ENCODE results near the gene BCORL1. TPM values are rescaled to one million over a fixed set of nuclear protein-coding genes. Genes with fewer than 3 reads are reported as not detected.

The BCORL1 gene
- total and polyA plus RNA-seq, 2 experiments from 2014 or later = 3.4 to 9.2 TPM

DNA sequence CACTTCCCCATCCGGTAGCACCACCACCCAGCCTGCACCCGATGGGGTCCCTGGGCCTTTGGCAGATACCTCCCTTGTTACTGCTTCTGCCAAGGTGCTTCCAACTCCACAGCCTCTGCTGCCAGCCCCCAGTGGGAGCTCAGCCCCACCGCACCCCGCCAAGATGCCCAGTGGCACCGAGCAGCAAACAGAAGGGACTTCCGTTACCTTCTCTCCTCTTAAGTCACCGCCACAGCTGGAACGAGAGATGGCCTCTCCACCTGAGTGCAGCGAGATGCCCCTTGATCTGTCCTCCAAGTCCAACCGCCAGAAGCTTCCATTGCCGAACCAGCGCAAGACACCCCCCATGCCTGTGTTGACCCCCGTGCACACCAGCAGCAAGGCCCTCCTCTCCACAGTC is 31.9 kb downstream of the BCORL1 start:
- TF ChIP-seq EZH2phosphoT487 (IDR thresholded peaks at IDR 0.05; ENCODE audit: low read depth, severe bottlenecking, unreplicated experiment) = no peak
- TF ChIP-seq, protein P1, sequence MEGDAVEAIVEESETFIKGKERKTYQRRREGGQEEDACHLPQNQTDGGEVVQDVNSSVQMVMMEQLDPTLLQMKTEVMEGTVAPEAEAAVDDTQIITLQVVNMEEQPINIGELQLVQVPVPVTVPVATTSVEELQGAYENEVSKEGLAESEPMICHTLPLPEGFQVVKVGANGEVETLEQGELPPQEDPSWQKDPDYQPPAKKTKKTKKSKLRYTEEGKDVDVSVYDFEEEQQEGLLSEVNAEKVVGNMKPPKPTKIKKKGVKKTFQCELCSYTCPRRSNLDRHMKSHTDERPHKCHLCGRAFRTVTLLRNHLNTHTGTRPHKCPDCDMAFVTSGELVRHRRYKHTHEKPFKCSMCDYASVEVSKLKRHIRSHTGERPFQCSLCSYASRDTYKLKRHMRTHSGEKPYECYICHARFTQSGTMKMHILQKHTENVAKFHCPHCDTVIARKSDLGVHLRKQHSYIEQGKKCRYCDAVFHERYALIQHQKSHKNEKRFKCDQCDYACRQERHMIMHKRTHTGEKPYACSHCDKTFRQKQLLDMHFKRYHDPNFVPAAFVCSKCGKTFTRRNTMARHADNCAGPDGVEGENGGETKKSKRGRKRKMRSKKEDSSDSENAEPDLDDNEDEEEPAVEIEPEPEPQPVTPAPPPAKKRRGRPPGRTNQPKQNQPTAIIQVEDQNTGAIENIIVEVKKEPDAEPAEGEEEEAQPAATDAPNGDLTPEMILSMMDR (IDR thresholded peaks at IDR 0.05; ENCODE audit: poor library complexity) = no peak
- TF ChIP-seq EZH2 (IDR thresholded peaks at IDR 0.05; ENCODE audit: borderline replicate concordance) = no peak
- Histone ChIP-seq H3K27ac (no peak overlapping the region), H3K4me2 (no peak overlapping the region), H3K4me3 (no peak overlapping the region), H2AFZ (no peak overlapping the region), H3K9me3 (ENCODE audit: low read depth) (no peaks in the 10 kb centered on the region), H3K9me2 (replicated peaks; ENCODE audit: insufficient read depth) (no peaks in the 10 kb centered on the region), H3K27me3 (no peaks in the 10 kb centered on the region), H3K36me3 (replicated peaks; ENCODE audit: insufficient read depth, low read depth) (no peaks in the 10 kb centered on the region), H3K79me2 (no peaks in the 10 kb centered on the region), H4K20me1 (ENCODE audit: insufficient read depth, poor library complexity, severe bottlenecking) (peaks cover 4% of the 10 kb centered on the region), H3K4me1 (ENCODE audit: insufficient read depth) (no peaks in the 10 kb centered on the region)
- DNase-seq (ENCODE audit: low spot score) = no peak
- WGBS (ENCODE audit: low lambda C conversion rate, missing lambda C conversion rate) = 93% methylated on average over 13 of the region's 13 CpGs

DNA sequence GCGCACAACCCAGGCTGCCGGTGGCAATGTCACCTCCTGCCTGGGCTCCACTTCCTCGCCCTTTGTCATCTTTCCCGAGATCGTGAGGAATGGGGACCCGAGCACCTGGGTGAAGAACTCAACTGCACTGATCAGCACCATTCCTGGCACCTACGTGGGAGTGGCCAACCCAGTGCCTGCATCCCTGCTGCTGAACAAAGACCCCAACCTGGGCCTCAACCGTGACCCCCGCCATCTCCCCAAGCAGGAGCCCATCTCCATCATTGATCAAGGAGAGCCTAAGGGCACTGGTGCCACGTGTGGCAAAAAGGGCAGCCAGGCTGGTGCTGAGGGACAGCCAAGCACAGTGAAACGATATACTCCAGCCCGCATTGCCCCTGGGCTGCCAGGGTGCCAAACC is 32.3 kb downstream of the BCORL1 start:
- H3K9me2 ChIP-seq (replicated peaks; ENCODE audit: insufficient read depth) = no peaks in the 10 kb centered on the region
- no peak overlapping the region for H3K27ac ChIP-seq
- H3K79me2 ChIP-seq = no peaks in the 10 kb centered on the region
- H3K4me1 ChIP-seq (ENCODE audit: insufficient read depth) = no peaks in the 10 kb centered on the region
- no peaks in the 10 kb centered on the region for H3K27me3 ChIP-seq
- no peak overlapping the region for H3K4me2 ChIP-seq
- H3K4me3 ChIP-seq = no peak overlapping the region
- H3K36me3 ChIP-seq (replicated peaks; ENCODE audit: insufficient read depth, low read depth) = no peaks in the 10 kb centered on the region
- WGBS (ENCODE audit: low lambda C conversion rate, missing lambda C conversion rate) = 88% methylated on average over 12 of the region's 12 CpGs
- TF ChIP-seq, protein P1 (IDR thresholded peaks at IDR 0.05; ENCODE audit: poor library complexity) = no peak
- TF ChIP-seq EZH2phosphoT487 (IDR thresholded peaks at IDR 0.05; ENCODE audit: low read depth, severe bottlenecking, unreplicated experiment) (no peak), EZH2 (IDR thresholded peaks at IDR 0.05; ENCODE audit: borderline replicate concordance) (no peak)
- no peak overlapping the region for H2AFZ ChIP-seq
- no peaks in the 10 kb centered on the region for H3K9me3 ChIP-seq (ENCODE audit: low read depth)
- DNase-seq (ENCODE audit: low spot score) = no peak
- peaks cover 4% of the 10 kb centered on the region for H4K20me1 ChIP-seq (ENCODE audit: insufficient read depth, poor library complexity, severe bottlenecking)

DNA sequence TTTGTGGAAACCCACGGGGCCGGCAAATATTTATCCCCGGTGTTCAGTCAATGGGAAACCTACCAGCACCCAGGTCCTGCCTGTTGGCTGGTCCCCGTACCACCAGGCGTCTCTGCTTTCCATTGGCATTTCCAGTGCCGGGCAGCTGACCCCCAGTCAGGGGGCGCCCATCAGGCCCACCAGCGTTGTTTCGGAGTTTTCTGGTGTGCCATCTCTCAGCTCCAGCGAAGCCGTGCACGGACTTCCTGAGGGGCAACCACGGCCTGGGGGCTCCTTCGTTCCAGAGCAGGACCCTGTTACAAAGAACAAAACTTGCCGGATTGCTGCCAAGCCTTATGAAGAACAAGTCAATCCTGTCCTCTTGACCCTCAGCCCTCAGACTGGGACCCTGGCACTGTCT is 32.7 kb downstream of the BCORL1 start:
- H3K4me1 ChIP-seq (ENCODE audit: insufficient read depth) = no peaks in the 10 kb centered on the region
- H4K20me1 ChIP-seq (ENCODE audit: insufficient read depth, poor library complexity, severe bottlenecking) = peaks cover 4% of the 10 kb centered on the region
- H3K4me3 ChIP-seq = no peak overlapping the region
- no peaks in the 10 kb centered on the region for H3K79me2 ChIP-seq
- no peak overlapping the region for H2AFZ ChIP-seq
- H3K27me3 ChIP-seq = no peaks in the 10 kb centered on the region
- H3K36me3 ChIP-seq (replicated peaks; ENCODE audit: insufficient read depth, low read depth) = no peaks in the 10 kb centered on the region
- 96% methylated on average over 15 of the region's 15 CpGs for WGBS (ENCODE audit: low lambda C conversion rate, missing lambda C conversion rate)
- DNase-seq (ENCODE audit: low spot score) = no peak
- TF ChIP-seq EZH2 (IDR thresholded peaks at IDR 0.05; ENCODE audit: borderline replicate concordance) = no peak
- TF ChIP-seq, protein P1 (IDR thresholded peaks at IDR 0.05; ENCODE audit: poor library complexity) = no peak
- no peak for TF ChIP-seq EZH2phosphoT487 (IDR thresholded peaks at IDR 0.05; ENCODE audit: low read depth, severe bottlenecking, unreplicated experiment)
- H3K27ac ChIP-seq = no peak overlapping the region
- H3K4me2 ChIP-seq = no peak overlapping the region
- H3K9me3 ChIP-seq (ENCODE audit: low read depth) = no peaks in the 10 kb centered on the region
- H3K9me2 ChIP-seq (replicated peaks; ENCODE audit: insufficient read depth) = no peaks in the 10 kb centered on the region

DNA sequence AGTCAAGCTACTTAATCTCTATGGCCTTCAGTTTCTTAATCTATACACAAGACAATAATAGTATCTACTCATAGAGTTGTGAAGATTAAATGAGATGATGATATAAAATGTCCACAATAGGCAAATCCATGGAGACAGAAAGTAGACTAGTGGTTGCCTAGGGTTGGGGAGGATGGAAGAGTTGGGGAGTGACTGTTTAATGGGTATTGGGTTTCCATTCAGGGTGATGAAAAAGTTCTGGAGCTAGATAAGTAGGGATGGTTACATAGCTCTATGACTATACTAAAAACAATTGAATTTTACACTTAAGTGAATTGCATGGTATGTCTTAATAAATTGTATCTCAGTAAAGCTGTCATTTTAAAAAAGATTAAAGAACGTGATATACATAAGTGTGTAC is 35.7 kb downstream of the BCORL1 start:
- WGBS (ENCODE audit: low lambda C conversion rate, missing lambda C conversion rate) = 83% methylated on average over 1 of the region's 1 CpG

More for the DNA sequence above, 35.7 kb downstream of the BCORL1 start:
- no peak overlapping the region for H3K4me2 ChIP-seq
- no peaks in the 10 kb centered on the region for H3K79me2 ChIP-seq
- no peak overlapping the region for H3K4me3 ChIP-seq
- DNase-seq (ENCODE audit: low spot score) = no peak
- H3K4me1 ChIP-seq (ENCODE audit: insufficient read depth) = no peaks in the 10 kb centered on the region
- no peaks in the 10 kb centered on the region for H3K27me3 ChIP-seq
- H3K36me3 ChIP-seq (replicated peaks; ENCODE audit: insufficient read depth, low read depth) = no peaks in the 10 kb centered on the region
- no peak overlapping the region for H2AFZ ChIP-seq
- H3K9me3 ChIP-seq (ENCODE audit: low read depth) = no peaks in the 10 kb centered on the region
- H3K9me2 ChIP-seq (replicated peaks; ENCODE audit: insufficient read depth) = no peaks in the 10 kb centered on the region
- peaks cover 4% of the 10 kb centered on the region for H4K20me1 ChIP-seq (ENCODE audit: insufficient read depth, poor library complexity, severe bottlenecking)
- TF ChIP-seq EZH2phosphoT487 (IDR thresholded peaks at IDR 0.05; ENCODE audit: low read depth, severe bottlenecking, unreplicated experiment) = no peak
- TF ChIP-seq, protein P1 (IDR thresholded peaks at IDR 0.05; ENCODE audit: poor library complexity) = no peak
- TF ChIP-seq EZH2 (IDR thresholded peaks at IDR 0.05; ENCODE audit: borderline replicate concordance) = no peak
- H3K27ac ChIP-seq = no peak overlapping the region

Measured in hepatocyte (in vitro differentiated cells).